Measurements from ENCODE around the gene TTN. TPM values are rescaled to one million over a fixed set of nuclear protein-coding genes. Genes with fewer than 3 reads are reported as not detected.

The TTN gene
- total RNA-seq, 1 donor from 2014 or later, result 2.0 TPM

- Histone ChIP-seq H3K27ac (no peak overlapping the region), H3K9me3 (no peaks in the 10 kb centered on the region), H3K27me3 (no peaks in the 10 kb centered on the region), H3K36me3 (no peaks in the 10 kb centered on the region), H3K4me1 (no peaks in the 10 kb centered on the region), H3K4me3 (no peak overlapping the region)
- TF ChIP-seq POLR2AphosphoS5 (IDR thresholded peaks at IDR 0.05; ENCODE audit: insufficient read depth in 1 of 2, low read depth in 1 of 2) (no peak), POLR2A (IDR thresholded peaks at IDR 0.05) (no peak)
- TF ChIP-seq, protein P1, sequence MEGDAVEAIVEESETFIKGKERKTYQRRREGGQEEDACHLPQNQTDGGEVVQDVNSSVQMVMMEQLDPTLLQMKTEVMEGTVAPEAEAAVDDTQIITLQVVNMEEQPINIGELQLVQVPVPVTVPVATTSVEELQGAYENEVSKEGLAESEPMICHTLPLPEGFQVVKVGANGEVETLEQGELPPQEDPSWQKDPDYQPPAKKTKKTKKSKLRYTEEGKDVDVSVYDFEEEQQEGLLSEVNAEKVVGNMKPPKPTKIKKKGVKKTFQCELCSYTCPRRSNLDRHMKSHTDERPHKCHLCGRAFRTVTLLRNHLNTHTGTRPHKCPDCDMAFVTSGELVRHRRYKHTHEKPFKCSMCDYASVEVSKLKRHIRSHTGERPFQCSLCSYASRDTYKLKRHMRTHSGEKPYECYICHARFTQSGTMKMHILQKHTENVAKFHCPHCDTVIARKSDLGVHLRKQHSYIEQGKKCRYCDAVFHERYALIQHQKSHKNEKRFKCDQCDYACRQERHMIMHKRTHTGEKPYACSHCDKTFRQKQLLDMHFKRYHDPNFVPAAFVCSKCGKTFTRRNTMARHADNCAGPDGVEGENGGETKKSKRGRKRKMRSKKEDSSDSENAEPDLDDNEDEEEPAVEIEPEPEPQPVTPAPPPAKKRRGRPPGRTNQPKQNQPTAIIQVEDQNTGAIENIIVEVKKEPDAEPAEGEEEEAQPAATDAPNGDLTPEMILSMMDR (IDR thresholded peaks at IDR 0.05), result no peak
- intact Hi-C loops (cut with DNase I), result no loop called here
- no peak for DNase-seq (ENCODE audit: extremely low spot score in 2 of 2)
These were observed 83.4 kb downstream of the TTN start for GRCh38 chr2:178723786-178724346.

DNA sequence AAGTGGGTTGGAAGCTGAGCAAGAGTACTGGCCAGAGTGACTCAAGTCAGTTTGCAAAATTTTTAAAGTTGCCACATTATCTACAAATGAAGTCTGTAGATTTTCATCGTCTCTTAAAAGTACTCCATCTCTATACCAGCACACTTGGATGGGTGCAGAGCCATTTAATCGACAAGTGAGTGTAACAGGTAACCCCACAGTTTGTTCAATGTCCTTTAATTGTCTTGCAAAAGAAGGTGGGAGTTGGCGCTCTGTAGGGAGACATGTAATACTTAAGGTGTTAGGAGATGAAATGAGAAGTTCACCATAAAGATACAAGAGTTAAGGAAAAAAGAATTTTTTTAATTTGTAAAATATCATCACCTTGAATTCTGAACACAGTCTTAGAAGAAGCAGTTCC, 84.9 kb downstream of the TTN start:
- Histone ChIP-seq H3K27ac (no peak overlapping the region), H3K27me3 (no peaks in the 10 kb centered on the region), H3K9me3 (no peaks in the 10 kb centered on the region), H3K36me3 (no peaks in the 10 kb centered on the region), H3K4me3 (no peak overlapping the region), H3K4me1 (no peaks in the 10 kb centered on the region)
- DNase-seq (ENCODE audit: extremely low spot score in 2 of 2), result no peak
- TF ChIP-seq POLR2A (IDR thresholded peaks at IDR 0.05) (no peak), POLR2AphosphoS5 (IDR thresholded peaks at IDR 0.05; ENCODE audit: insufficient read depth in 1 of 2, low read depth in 1 of 2) (no peak)
- TF ChIP-seq, protein P1 (IDR thresholded peaks at IDR 0.05), result no peak
- intact Hi-C loops (cut with DNase I), result no loop called here

DNA sequence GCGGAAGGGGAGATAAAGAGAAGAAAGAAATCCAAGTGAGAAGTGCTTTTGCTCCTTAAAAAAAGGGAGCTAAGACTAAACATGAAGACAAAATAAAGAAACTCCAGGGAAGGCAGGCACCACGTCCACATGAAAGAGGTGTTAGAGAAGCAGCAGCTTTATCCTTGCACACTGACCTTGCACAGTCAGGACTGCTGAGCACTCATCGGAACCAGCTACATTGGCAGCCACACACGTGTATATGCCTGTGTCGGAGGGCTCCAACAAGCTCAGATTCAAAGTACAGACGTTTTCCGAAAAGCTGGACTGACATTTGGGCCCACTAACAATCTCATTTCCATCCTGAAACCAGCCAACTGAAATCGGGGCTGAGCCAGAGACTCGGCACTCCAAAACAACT, 88.2 kb downstream of the TTN start:
- no peak overlapping the region for H3K4me3 ChIP-seq
- H3K36me3 ChIP-seq, result no peaks in the 10 kb centered on the region
- intact Hi-C loops (cut with DNase I), result no loop called here
- no peaks in the 10 kb centered on the region for H3K4me1 ChIP-seq
- no peaks in the 10 kb centered on the region for H3K27me3 ChIP-seq
- DNase-seq (ENCODE audit: extremely low spot score in 2 of 2), result no peak
- H3K27ac ChIP-seq, result no peak overlapping the region
- H3K9me3 ChIP-seq, result no peaks in the 10 kb centered on the region
- TF ChIP-seq, protein P1 (IDR thresholded peaks at IDR 0.05), result no peak
- TF ChIP-seq POLR2A (IDR thresholded peaks at IDR 0.05) (no peak), POLR2AphosphoS5 (IDR thresholded peaks at IDR 0.05; ENCODE audit: insufficient read depth in 1 of 2, low read depth in 1 of 2) (no peak)

- Histone ChIP-seq H3K36me3 (no peaks in the 10 kb centered on the region), H3K4me3 (no peak overlapping the region), H3K9me3 (no peaks in the 10 kb centered on the region), H3K27ac (no peak overlapping the region), H3K27me3 (no peaks in the 10 kb centered on the region), H3K4me1 (no peaks in the 10 kb centered on the region)
- TF ChIP-seq, protein P1 (IDR thresholded peaks at IDR 0.05), result no peak
- TF ChIP-seq POLR2AphosphoS5 (IDR thresholded peaks at IDR 0.05; ENCODE audit: insufficient read depth in 1 of 2, low read depth in 1 of 2), result no peak
- no peak for TF ChIP-seq POLR2A (IDR thresholded peaks at IDR 0.05)
- intact Hi-C loops (cut with DNase I), result no loop called here
- no peak for DNase-seq (ENCODE audit: extremely low spot score in 2 of 2)
These were observed 88.9 kb downstream of the TTN start for GRCh38 chr2:178718283-178718682.

DNA sequence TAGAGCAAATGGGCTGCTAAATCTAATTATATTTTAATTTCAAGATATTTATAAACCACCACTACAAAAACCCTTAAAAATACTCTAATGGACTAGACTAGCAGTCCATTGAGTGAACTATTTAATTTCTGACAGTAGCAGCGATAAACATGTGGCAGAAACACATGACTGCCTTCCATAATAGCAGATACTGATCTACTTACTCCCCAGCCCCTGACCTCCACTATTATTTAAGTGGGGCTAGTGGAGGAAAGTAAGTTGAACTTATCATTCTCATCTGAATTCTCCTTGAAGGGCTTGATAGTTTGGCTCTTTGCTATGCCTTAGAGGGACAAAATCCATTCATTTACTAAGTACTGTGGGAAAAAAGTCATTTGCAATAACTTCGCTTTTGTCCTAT, 90.8 kb downstream of the TTN start:
- H3K27ac ChIP-seq, result no peak overlapping the region
- no peaks in the 10 kb centered on the region for H3K36me3 ChIP-seq
- no peak for DNase-seq (ENCODE audit: extremely low spot score in 2 of 2)
- TF ChIP-seq, protein P1 (IDR thresholded peaks at IDR 0.05), result no peak
- TF ChIP-seq POLR2A (IDR thresholded peaks at IDR 0.05), result no peak
- TF ChIP-seq POLR2AphosphoS5 (IDR thresholded peaks at IDR 0.05; ENCODE audit: insufficient read depth in 1 of 2, low read depth in 1 of 2), result no peak
- no peaks in the 10 kb centered on the region for H3K9me3 ChIP-seq
- no peaks in the 10 kb centered on the region for H3K4me1 ChIP-seq
- no peak overlapping the region for H3K4me3 ChIP-seq
- intact Hi-C loops (cut with DNase I), result no loop called here
- H3K27me3 ChIP-seq, result no peaks in the 10 kb centered on the region

Measured in vagina (tissue), 2 donors.